Measurements from ENCODE around the gene HOXA11. TPM values are rescaled to one million over a fixed set of nuclear protein-coding genes. Genes with fewer than 3 reads are reported as not detected.

Gene HOXA11
- total and polyA plus RNA-seq, 2 of the 4 experiments (the other 2 are of a cell fraction) = 0.05 TPM; not detected in 1

- Histone ChIP-seq H3K14ac (replicated peaks; ENCODE audit: low read depth, low read length) (no peak overlapping the region), H3K27ac (ENCODE audit: insufficient read depth, low read length) (no peak overlapping the region), H4K5ac (ENCODE audit: low read depth, low read length) (no peak overlapping the region), H2BK15ac (ENCODE audit: low read depth, low read length) (no peak overlapping the region), H3K4me3 (ENCODE audit: insufficient read depth, low read depth, low read length) (no peak overlapping the region), H2BK5ac (ENCODE audit: low read depth, low read length, poor library complexity, severe bottlenecking) (no peak overlapping the region), H4K91ac (ENCODE audit: insufficient read depth, low read depth, low read length) (no peak overlapping the region), H3K23ac (ENCODE audit: low read depth, low read length) (no peak overlapping the region), H4K8ac (ENCODE audit: low read depth in 2 of 2, low read length in 2 of 2) (no peak overlapping the region), H2AFZ (replicated peaks; ENCODE audit: low read length, poor library complexity) (no peak overlapping the region), H3K27me3 (ENCODE audit: control insufficient read depth, insufficient read depth, low read length) (peaks cover 48% of the 10 kb centered on the region), H3K36me3 (ENCODE audit: control insufficient read depth, insufficient read depth, low read length) (no peaks in the 10 kb centered on the region), H3K9ac (ENCODE audit: low read depth, low read length) (no peak overlapping the region), H3K9me3 (ENCODE audit: control insufficient read depth, insufficient read depth, low read length) (peaks cover 11% of the 10 kb centered on the region; the same call in 1 of the 2 replicates), H3K4me1 (ENCODE audit: control insufficient read depth, insufficient read depth, low read length) (no peaks in the 10 kb centered on the region; the same call in 1 of the 2 replicates), H2AK5ac (ENCODE audit: low read depth, low read length) (no peak overlapping the region), H3K4me2 (ENCODE audit: low read depth, low read length) (no peak overlapping the region), H4K20me1 (ENCODE audit: insufficient read depth, low read length) (no peaks in the 10 kb centered on the region), H2BK120ac (ENCODE audit: low read depth, low read length) (no peak overlapping the region), H3K79me1 (ENCODE audit: low read depth in 1 of 2, low read length in 2 of 2) (no peaks in the 10 kb centered on the region), H3K9me1 (ENCODE audit: insufficient read depth, low read length) (no peaks in the 10 kb centered on the region), H2AK9ac (replicated peaks; ENCODE audit: low read depth, low read length, poor library complexity) (no peak overlapping the region), H3K4ac (ENCODE audit: low read depth, low read length) (no peak overlapping the region), H2BK20ac (ENCODE audit: low read depth, low read length) (no peak overlapping the region), H3K18ac (ENCODE audit: low read depth, low read length) (no peak overlapping the region), H3K56ac (ENCODE audit: extremely low read depth, insufficient read depth, low read length) (no peak overlapping the region)
- dilution Hi-C loops (cut with HindIII; ENCODE audit: low sequenced_read_pairs, unreplicated experiment) = no loop called here
- DNase-seq (no peak), ATAC-seq (ENCODE audit: low read depth) (no peak)
- ChIA-PET POLR2A (ENCODE audit: unreplicated experiment) (no interaction called here), CTCF (interaction anchor here (0.6 to 1.5 kb wide), 2 partner anchors 42 to 793 kb away, joined by 6 read pairs; no protein-coding TSS in a partner anchor)
- in situ Hi-C loops (cut with MboI; ENCODE audit: low sequenced_read_pairs) = no loop called here
- no TSS peak for BruUV-seq (replicated peaks)
- intact Hi-C loops (cut with micrococcal nuclease) = loop anchor here (5.0 to 10.0 kb wide), 2 partner anchors 960 to 1908 kb away; partner anchors contain the start of genes CBX3 and HNRNPA2B1
- TF ChIP-seq MXI1 (IDR thresholded peaks at IDR 0.05; ENCODE audit: borderline replicate concordance, low read depth, low read length) (no peak), BHLHE40 (IDR thresholded peaks at IDR 0.05; ENCODE audit: low read depth, low read length) (no peak), CEBPB (IDR thresholded peaks at IDR 0.05; ENCODE audit: low read depth, low read length) (no peak), FOS (IDR thresholded peaks at IDR 0.05; ENCODE audit: low read depth, low read length) (no peak), RAD21 (IDR thresholded peaks at IDR 0.05; ENCODE audit: low read length) (no peak), MAFK (IDR thresholded peaks at IDR 0.05; ENCODE audit: low read depth, low read length) (no peak)
- WGBS, 2 experiments (ENCODE audit: extremely low coverage in 2 of 2, insufficient read length in 1 of 2) = no CpG with 5 or more reads among the region's 7 CpGs
These were observed 22.3 kb downstream of the HOXA11 start for GRCh38 chr7:27162561-27163287.

All from IMR-90 (cell line).